H7 (cell line): Measurements from ENCODE around the gene TGFB2. TPM values are rescaled to one million over a fixed set of nuclear protein-coding genes. Genes with fewer than 3 reads are reported as not detected.

Experiments
- DNase-seq: peaks from one replicate; pipeline ENCODE4 v3.0.0; 2012
- H3K27me3 ChIP-seq: 2 replicates; pipeline ENCODE4 v1.6.0; 2011; ENCODE audit warnings: mild to moderate bottlenecking, low read length; ENCODE audit not compliant: control insufficient read depth, insufficient read depth
- H3K36me3 ChIP-seq: replicated peaks from 2 replicates; pipeline ENCODE4 v1.5.1; 2011; ENCODE audit warnings: low read length; ENCODE audit not compliant: control insufficient read depth, insufficient read depth
- H3K4me3 ChIP-seq: 2 replicates; pipeline ENCODE4 v1.5.1; 2011; ENCODE audit warnings: low read depth, mild to moderate bottlenecking, control low read depth, low read length, moderate library complexity; ENCODE audit not compliant: insufficient read depth
- total RNA-seq: library from RNA; depleted of rRNA; stranded (reverse); fragments of >200 nt; shearing (Covaris generic); gene quantifications from 2 replicates; pipeline ENCODE4 v1.2.3, GENCODE V29; 2014; rRNA removed

TGFB2 gene
- total RNA-seq = 0.67 and 2.1 TPM in 2 replicates

DNA sequence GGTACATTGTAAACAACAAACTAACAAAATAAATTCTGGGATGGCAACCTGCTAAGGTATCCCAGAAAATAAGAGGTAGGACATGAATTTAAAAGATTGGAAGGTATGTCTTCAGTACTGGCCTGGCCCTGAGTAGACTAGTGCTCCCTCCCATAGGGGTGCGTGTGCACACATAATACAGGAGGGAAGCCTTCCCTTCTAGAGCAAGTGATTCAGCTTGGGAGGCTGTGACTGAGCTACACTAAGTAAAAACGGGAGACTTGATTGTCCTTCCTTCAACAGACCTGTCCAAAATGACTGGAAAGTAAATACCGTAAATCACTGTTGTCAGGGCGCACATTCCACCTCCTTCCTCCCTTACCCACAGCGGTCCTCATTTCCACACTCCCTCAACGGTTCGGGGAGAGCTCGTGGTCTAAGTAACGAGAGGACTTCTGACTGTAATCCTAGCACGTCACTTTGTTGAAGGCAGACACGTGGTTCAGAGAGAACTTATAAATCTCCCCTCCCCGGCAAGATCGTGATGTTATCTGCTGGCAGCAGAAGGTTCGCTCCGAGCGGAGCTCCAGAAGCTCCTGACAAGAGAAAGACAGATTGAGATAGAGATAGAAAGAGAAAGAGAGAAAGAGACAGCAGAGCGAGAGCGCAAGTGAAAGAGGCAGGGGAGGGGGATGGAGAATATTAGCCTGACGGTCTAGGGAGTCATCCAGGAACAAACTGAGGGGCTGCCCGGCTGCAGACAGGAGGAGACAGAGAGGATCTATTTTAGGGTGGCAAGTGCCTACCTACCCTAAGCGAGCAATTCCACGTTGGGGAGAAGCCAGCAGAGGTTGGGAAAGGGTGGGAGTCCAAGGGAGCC is at the start of gene TGFB2:
TSS of gene TGFB2 (plus strand) at position 523 of the 859 bp plus-strand sequence. CDS start 1,366 bp downstream, outside the sequence.
- DNase-seq = peak; percentile 60
- Histone ChIP-seq H3K4me3 (peak within 1 kb of the TSS; percentile 84), H3K36me3 (no peaks in the 10 kb centered on the region), H3K27me3 (peaks cover 26% of the 10 kb centered on the region)

DNA sequence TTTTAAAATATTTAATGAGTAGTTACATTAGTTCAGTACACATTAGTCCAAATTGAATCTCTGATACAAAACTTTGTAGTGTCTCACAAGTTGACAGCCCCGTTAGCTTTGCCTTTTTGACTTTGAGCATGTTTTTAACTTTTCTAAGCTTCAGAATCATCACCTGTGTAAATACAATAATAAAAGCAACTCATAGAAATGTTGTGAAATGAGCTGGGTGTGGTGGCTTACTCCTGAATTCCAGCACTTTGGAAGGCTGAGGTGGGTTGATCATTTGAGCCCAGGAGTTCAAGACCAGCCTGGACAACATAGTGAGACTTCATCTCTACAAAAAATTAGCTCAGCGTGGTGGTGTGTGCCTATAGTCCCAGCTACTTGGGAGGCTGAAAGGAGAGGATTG is 49.0 kb upstream of the TGFB2 start:
- no peaks in the 10 kb centered on the region for H3K27me3 ChIP-seq
- no peak for DNase-seq
- H3K36me3 ChIP-seq = no peaks in the 10 kb centered on the region
- no peak overlapping the region for H3K4me3 ChIP-seq

DNA sequence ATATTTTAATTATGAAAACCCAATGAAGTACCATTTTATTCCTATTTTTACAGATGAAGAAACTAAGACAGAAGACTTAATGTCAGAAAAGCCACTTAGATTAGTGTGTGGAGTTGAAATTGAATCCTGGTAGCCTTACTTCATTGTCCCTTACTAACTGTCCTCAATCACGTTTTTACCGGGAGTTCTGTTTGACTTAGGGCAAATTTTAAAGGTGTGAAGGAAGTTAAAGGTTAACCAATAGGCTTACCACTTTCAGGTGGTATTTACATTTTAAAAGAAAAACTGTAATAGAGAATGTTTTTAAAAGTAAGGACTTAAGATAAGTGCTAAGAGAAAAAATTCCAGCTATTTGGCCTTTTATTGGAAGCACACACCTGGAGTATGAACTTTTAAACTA is 47.7 kb upstream of the TGFB2 start:
- Histone ChIP-seq H3K36me3 (no peaks in the 10 kb centered on the region), H3K4me3 (no peak overlapping the region), H3K27me3 (no peaks in the 10 kb centered on the region)
- DNase-seq = no peak

DNA sequence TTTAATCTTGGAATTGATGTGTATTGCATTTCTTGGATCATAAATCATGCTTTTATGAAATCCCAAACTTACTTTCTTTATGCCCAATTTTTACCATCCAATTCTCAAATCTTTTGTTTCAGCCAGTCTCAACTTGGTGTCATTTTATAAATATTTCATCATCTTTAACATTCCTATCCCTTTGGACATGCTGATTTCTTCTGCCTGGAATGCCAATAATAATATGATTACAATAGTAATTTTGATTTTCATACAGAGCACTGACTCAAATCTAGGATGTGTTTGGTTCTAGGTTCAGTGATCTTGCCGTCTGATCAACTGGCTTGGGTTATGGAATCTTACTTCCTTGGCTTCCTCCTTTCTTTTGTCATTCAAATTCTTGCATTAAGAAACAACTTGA is 47.3 kb upstream of the TGFB2 start:
- Histone ChIP-seq H3K27me3 (no peaks in the 10 kb centered on the region), H3K36me3 (no peaks in the 10 kb centered on the region), H3K4me3 (no peak overlapping the region)
- no peak for DNase-seq

DNA sequence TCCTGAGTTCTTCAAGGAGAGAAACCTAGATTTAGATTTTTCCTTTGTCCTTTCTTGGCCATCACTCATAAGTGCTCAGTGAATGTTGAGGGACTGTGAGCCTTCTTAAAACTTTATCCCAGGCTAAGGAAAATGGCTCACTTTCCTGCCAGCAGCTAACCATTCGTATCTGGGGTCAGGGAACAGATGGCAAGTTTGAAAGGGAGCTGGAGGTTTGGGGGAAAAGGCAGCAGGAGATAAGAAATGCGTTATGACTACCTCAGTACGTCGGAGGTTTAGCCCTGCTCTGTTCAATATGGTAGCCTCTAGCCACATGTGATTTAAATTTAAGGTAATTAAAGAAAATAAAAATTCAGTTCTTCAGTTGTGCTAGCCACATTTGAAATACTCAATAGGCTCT is 46.7 kb upstream of the TGFB2 start:
- no peak for DNase-seq
- Histone ChIP-seq H3K36me3 (no peaks in the 10 kb centered on the region), H3K4me3 (no peak overlapping the region), H3K27me3 (no peaks in the 10 kb centered on the region)

DNA sequence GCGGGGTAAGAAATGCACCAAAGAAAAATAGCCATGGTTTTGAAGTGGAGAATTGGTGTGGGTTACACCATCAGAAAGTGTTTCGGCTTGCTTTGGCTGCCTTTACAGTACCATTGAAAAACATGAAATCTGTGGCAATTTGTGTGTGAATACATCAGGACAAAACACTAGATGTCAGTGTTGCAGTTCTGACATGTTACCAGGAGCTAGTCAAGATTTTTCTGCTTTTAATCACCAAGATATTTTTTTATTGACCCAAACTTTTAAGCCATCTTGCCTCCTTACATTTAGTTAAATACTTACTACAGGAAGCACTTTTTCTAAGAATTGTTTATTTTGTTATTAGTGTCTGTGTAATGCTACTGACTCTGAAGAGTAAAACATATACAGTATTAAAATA is 45.7 kb upstream of the TGFB2 start:
- no peak for DNase-seq

DNA sequence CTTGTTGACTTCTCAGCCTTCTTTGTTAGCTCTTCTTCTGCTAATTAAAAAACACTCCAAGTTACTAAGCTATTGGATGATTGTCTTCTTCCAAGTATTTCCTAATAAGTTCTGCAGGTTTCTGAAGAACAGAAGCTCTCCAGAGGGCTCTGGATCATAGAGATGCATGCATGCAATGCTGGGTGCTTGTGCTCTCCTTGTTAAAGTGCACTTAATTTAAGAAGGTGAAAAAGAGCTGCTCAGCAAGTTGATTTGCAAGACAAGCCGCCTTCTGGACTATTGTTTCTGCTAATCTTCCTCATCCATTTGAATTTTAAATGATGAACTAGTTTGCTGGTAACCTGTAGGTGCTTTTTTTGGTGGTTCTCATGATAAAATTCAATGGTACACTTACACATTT is 43.9 kb upstream of the TGFB2 start:
- no peaks in the 10 kb centered on the region for H3K27me3 ChIP-seq
- no peak overlapping the region for H3K4me3 ChIP-seq
- H3K36me3 ChIP-seq = no peaks in the 10 kb centered on the region
- DNase-seq = no peak

More for the DNA sequence above, 45.7 kb upstream of the TGFB2 start:
- Histone ChIP-seq H3K27me3 (no peaks in the 10 kb centered on the region), H3K36me3 (no peaks in the 10 kb centered on the region), H3K4me3 (no peak overlapping the region)

DNA sequence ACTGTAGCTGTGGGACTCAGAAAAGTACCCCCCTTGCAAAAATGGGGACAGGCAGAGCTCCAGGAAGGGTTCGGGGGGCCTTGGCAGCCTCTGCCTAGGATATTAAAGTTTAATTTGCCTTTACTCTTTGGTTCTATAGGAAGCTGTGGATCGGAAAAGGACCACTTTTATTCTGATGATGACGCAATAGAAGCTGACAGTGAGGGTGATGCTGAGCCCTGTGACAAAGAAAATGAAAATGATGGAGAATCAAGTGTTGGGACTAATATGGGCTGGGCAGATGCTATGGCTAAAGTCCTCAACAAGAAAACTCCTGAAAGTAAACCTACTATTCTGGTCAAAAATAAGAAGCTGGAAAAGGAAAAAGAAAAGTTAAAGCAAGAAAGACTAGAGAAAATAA is 43.0 kb upstream of the TGFB2 start:
- Histone ChIP-seq H3K36me3 (no peaks in the 10 kb centered on the region; the same call in 1 of the 2 replicates), H3K4me3 (no peak overlapping the region), H3K27me3 (no peaks in the 10 kb centered on the region)
- no peak for DNase-seq

DNA sequence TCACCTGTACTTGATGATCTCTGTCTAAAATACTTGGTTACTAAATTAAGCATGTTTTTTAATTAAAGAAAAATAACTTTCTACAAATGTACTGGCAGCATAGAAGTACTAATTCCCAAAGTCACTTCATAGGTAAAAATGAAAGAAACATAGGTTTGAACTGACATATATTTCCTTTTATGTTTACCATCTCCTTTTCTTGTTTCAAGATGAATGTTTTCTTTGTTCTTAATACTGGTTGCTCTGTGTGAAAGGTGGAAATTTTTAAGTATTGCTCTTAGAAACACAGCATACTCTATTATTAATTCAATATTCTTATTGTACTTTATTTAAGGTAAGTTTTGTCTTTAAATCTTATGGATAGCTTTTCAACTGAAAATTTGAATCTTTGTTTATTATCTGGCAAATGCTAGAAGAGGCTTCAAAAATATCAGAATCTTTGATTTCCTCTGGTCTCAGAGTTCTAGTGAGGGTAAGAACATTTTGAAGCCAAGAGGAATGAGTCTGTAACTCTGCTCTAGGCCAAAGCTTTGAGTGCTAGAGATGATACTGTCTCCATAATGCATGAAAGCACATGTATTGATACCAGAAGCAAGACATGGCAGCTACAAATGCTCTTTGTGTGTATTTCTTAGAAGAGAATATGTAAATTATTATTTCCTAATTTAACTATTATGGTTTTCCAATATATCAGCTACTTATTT is 41.8 kb upstream of the TGFB2 start:
- Histone ChIP-seq H3K27me3 (no peaks in the 10 kb centered on the region), H3K36me3 (no peaks in the 10 kb centered on the region; the same call in 1 of the 2 replicates), H3K4me3 (no peak overlapping the region)
- no peak for DNase-seq

DNA sequence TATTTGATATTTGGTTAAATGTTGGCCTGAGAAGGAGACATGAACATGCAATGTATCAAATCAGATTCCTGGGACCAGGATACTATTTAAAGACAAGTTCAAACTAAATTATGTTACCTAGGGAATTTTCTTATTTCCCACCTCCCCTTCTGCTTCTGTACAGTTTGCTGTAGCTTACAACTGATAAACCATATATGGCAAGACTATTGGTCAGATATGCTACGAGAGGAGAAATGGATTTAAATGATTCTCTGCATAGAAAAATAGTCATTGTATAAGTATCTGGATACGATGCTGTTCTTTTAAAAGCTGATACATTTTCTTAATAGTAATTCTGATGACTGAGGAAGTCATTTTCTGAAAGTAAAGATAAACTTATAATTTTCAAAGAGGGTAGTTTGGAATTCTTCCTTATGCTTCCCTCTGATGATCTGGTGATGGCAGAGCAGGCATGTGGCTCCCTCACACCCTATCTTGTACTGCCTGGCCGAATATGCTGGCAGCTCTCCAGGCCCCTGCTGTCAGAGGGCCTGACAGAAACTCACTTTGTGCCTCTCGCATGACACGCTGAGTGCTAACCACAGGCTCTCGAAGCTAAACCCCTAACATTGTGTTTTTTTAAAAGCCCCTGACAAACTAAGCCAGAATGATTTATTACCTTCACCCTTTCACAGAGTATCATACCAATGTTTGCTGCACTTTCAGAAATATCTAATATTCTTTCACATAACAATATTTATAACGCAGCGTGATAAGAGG is 40.7 kb upstream of the TGFB2 start:
- Histone ChIP-seq H3K27me3 (no peaks in the 10 kb centered on the region), H3K4me3 (no peak overlapping the region), H3K36me3 (no peaks in the 10 kb centered on the region; the same call in 1 of the 2 replicates)
- no peak for DNase-seq

DNA sequence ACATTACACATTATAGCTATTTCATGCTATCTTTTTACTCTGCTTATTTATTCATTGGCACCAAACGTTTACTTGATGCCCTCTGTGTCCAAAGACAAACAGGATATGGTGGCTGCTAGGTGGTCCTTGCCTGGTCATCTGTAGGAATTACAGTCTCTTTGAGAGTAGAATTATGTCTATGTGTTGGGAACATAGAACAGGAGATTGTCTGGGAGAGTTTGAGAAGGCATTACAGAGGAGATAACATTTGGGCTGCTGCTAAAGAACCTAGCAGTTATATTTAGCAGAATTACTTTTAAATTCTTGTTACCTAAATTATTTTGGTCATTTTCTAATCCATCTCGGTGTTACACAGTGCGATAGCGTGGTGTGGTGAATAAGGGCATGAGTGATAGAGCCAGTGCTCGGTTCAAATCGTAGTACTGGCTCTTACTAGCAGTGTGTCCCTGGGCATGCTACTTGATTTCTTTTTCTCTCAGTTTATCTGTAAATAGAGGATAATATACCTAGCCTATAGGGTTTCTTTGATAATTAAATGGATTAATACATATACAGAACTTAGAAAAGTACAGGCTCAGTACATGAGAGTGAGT is 39.6 kb upstream of the TGFB2 start:
- Histone ChIP-seq H3K4me3 (no peak overlapping the region), H3K36me3 (no peaks in the 10 kb centered on the region; the same call in 1 of the 2 replicates), H3K27me3 (no peaks in the 10 kb centered on the region)
- DNase-seq = no peak

DNA sequence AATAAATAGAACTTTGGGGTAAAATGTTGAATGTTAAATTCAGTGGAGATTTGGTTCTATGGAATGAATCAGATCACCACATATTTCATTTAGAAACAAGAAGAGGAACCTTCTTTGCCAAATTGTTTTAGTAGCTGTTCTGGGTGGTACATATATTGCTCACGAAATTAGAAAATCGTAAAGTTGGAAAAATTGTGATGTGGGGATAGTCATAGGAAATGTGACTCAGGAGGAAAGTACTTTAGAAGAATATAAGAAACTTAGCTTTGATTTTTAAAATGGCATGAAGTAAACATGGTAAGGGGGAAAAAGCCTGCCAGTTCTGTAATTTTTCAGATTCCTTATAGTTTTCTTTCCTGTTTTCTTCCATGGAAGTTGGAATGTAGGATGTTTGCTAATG is 32.6 kb upstream of the TGFB2 start:
- H3K27me3 ChIP-seq = no peaks in the 10 kb centered on the region
- no peak overlapping the region for H3K4me3 ChIP-seq
- H3K36me3 ChIP-seq = no peaks in the 10 kb centered on the region
- DNase-seq = no peak

DNA sequence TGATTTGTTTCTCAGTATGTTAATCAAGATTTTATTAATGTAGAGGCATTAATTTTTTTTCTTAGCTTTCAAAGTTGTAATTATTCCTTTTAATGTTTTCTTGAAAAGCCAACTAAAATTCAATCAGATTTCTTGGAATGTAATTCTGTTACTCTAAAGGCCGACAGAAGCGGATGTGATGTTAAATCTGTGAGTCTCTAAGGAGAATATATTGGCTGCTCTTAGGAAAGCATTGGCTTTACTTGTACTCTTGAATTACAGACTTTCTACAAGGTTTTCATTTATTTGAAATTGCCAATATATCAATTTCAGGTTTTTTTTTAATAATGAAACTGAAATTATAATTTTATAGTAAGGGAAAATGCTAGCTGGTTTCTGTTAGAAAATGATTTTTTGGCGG is 30.8 kb upstream of the TGFB2 start:
- Histone ChIP-seq H3K27me3 (no peaks in the 10 kb centered on the region), H3K36me3 (no peaks in the 10 kb centered on the region), H3K4me3 (no peak overlapping the region)
- no peak for DNase-seq

DNA sequence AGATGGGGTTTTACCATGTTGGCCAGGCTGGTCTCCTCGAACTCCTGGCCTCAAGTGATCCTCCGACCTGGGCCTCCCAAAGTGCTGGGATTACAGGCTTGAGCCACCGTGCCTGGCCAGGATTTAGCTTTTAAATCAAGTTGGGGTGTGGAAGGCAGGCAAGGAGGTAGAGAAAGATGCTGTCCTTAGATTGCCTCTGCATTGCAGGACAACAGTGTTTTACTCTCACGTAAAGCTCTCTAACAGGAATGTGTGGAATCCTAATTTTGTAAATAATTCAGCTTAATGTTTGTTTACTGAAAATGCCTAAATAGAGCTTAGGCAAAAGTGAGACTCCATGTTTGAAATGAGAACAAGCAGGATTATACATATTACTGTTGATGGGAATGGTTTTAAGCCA is 29.5 kb upstream of the TGFB2 start:
- no peaks in the 10 kb centered on the region for H3K36me3 ChIP-seq
- no peak overlapping the region for H3K4me3 ChIP-seq
- no peaks in the 10 kb centered on the region for H3K27me3 ChIP-seq
- no peak for DNase-seq
